Measurements from ENCODE around the gene CELSR2.

GRCh38 chr1:109265741-109266330, 16.5 kb downstream of the CELSR2 start:
- TF ChIP-seq, protein P1, sequence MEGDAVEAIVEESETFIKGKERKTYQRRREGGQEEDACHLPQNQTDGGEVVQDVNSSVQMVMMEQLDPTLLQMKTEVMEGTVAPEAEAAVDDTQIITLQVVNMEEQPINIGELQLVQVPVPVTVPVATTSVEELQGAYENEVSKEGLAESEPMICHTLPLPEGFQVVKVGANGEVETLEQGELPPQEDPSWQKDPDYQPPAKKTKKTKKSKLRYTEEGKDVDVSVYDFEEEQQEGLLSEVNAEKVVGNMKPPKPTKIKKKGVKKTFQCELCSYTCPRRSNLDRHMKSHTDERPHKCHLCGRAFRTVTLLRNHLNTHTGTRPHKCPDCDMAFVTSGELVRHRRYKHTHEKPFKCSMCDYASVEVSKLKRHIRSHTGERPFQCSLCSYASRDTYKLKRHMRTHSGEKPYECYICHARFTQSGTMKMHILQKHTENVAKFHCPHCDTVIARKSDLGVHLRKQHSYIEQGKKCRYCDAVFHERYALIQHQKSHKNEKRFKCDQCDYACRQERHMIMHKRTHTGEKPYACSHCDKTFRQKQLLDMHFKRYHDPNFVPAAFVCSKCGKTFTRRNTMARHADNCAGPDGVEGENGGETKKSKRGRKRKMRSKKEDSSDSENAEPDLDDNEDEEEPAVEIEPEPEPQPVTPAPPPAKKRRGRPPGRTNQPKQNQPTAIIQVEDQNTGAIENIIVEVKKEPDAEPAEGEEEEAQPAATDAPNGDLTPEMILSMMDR (IDR thresholded peaks at IDR 0.05) = no peak
- TF ChIP-seq EZH2 (IDR thresholded peaks at IDR 0.05; ENCODE audit: borderline replicate concordance, insufficient read depth, low read depth, low read length, poor library complexity, severe bottlenecking) = no peak

Measured in B cell (primary cell).